Neutrophil (primary cell): Measurements from ENCODE around the gene AIFM3.

ENCODE experiments used
- H3K27ac ChIP-seq: fragments of 200-600 bp; sonication (generic); 2 replicates; pipeline ENCODE4 v1.5.1; 2016; ENCODE audit warnings: mild to moderate bottlenecking, moderate library complexity
- H3K27me3 ChIP-seq: fragments of 200-600 bp; sonication (generic); 2 replicates; pipeline ENCODE4 v1.6.0; 2016; ENCODE audit warnings: mild to moderate bottlenecking
- H3K36me3 ChIP-seq: fragments of 200-600 bp; sonication (generic); 2 replicates; pipeline ENCODE4 v1.5.1; 2017
- H3K4me1 ChIP-seq, 2 experiments: fragments of 200-600 bp in 1 of 2; sonication (generic) in 1 of 2; 1 replicate in 1 of 2; 2 replicates in 1 of 2; pipeline versions ENCODE4 v1.5.1 to v1.6.1; 2013 to 2016; ENCODE audit warnings: low read depth in 1 of 2, low read length in 1 of 2, mild to moderate bottlenecking in 1 of 2, moderate library complexity in 1 of 2; ENCODE audit not compliant: control insufficient read depth in 1 of 2, insufficient read depth in 1 of 2
- H3K4me3 ChIP-seq, 2 experiments: fragments of 200-600 bp in 1 of 2; sonication (generic) in 1 of 2; 1 replicate in 1 of 2; 2 replicates in 1 of 2; pipeline ENCODE4 v1.5.1; 2013 to 2016; ENCODE audit warnings: low read depth in 1 of 2, low read length in 1 of 2, mild to moderate bottlenecking in 1 of 2, moderate library complexity in 1 of 2
- H3K9me3 ChIP-seq: fragments of 200-600 bp; sonication (generic); 2 replicates; pipeline ENCODE4 v1.5.1; 2016
- TF ChIP-seq, protein P1 (sequence below): fragments of 200-600 bp; sonication (generic); IDR thresholded peaks from 2 replicates; pipeline ENCODE4 v1.5.1; 2016; ENCODE audit warnings: antibody characterized with exemption

Gene AIFM3

DNA sequence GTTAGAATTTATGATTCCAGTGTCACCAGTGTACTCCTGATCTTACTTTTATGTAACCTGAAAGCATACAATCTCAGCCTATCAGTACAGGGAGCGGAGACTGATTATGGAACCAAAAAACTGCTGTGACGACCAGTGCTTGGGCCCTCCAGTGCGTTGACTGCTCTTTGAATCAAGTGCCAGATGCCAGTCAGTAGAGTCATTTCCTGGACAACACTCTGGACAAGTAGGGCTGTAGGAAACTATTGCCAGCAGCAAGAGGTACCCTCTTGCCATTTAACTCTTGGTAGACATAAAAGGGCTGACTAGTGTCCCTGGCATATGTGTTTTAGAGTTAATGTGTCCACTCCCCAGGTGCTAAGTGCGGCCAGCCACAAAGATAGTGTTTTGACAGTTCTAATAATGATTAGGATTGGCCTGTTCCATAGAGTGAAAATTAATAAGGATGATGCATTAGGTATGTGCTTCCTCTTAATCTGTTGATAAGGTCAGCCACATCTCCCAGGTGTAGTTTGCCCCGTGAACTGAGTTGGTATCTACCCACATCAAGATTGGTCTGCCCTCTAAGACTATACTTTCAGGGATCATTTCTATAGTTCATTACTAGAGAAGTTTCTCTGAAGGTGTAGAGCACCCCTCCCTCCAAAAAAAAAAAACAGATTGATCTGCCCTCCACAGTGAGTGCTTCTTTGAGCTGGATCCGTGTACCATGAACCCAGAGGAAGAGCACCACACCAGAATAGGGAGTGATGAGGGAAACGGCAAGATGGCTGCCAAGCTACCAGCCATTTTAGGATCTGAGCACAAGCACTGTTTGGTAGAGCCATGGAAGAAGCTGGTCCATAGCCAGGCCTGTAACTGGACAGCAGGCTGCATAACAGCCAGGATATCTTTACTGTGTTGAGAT, 20.7 kb upstream of the AIFM3 start:
- Histone ChIP-seq H3K9me3 (no peaks in the 10 kb centered on the region), H3K36me3 (peaks cover 31% of the 10 kb centered on the region), H3K4me1 (no peaks in the 10 kb centered on the region), H3K27ac (peak overlapping the region; percentile 13), H3K27me3 (no peaks in the 10 kb centered on the region), H3K4me3 (no peak overlapping the region)
- TF ChIP-seq, protein P1, sequence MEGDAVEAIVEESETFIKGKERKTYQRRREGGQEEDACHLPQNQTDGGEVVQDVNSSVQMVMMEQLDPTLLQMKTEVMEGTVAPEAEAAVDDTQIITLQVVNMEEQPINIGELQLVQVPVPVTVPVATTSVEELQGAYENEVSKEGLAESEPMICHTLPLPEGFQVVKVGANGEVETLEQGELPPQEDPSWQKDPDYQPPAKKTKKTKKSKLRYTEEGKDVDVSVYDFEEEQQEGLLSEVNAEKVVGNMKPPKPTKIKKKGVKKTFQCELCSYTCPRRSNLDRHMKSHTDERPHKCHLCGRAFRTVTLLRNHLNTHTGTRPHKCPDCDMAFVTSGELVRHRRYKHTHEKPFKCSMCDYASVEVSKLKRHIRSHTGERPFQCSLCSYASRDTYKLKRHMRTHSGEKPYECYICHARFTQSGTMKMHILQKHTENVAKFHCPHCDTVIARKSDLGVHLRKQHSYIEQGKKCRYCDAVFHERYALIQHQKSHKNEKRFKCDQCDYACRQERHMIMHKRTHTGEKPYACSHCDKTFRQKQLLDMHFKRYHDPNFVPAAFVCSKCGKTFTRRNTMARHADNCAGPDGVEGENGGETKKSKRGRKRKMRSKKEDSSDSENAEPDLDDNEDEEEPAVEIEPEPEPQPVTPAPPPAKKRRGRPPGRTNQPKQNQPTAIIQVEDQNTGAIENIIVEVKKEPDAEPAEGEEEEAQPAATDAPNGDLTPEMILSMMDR, result no peak

DNA sequence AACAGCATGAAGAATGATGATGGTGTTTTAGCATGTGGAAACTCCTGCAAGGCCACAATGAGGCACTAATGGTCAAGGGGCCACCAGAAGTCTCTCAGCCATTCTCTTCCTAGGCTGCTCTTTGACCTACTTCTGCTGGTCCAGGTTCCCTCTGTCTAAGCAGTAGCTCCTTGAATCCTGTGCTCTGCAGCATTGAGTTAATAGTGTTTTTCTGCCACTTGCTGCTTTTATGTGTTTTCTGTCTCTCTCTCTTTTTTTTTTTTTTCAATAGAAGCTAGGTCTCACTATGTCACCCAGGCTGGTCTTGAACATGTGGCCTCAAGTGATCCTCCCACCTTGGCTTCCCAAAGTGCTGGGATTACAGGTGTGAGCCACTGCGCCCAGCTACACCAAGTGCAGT, 20.1 kb upstream of the AIFM3 start:
- TF ChIP-seq, protein P1, result no peak
- H3K27me3 ChIP-seq, result no peaks in the 10 kb centered on the region
- peak overlapping the region; percentile 13 for H3K27ac ChIP-seq
- no peaks in the 10 kb centered on the region for H3K9me3 ChIP-seq
- H3K36me3 ChIP-seq, result peaks cover 37% of the 10 kb centered on the region
- no peak overlapping the region for H3K4me3 ChIP-seq
- H3K4me1 ChIP-seq, result no peaks in the 10 kb centered on the region

DNA sequence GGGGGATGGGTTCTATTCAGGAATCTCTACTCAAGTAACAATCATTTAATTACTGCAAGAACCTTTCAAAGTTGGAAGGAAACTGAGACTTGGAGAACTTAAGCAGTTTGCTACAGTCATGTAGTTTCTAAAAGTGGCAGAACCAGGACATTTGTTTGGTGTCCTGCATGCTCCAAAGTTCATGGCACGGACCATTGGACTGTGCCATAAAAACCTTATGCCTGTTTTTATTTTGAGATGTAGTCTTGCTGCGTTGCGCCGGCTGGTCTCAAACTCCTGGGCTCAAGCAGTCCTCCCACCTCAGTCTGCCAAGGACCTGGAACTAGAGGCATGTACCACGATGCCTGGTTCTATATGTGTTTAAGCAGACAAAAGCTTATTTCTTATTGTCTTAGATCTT, 18.6 kb upstream of the AIFM3 start:
- peaks cover 52% of the 10 kb centered on the region for H3K36me3 ChIP-seq
- no peaks in the 10 kb centered on the region for H3K27me3 ChIP-seq
- H3K9me3 ChIP-seq, result no peaks in the 10 kb centered on the region
- no peak overlapping the region for H3K4me3 ChIP-seq
- no peak overlapping the region for H3K27ac ChIP-seq
- TF ChIP-seq, protein P1, result no peak
- no peaks in the 10 kb centered on the region for H3K4me1 ChIP-seq

DNA sequence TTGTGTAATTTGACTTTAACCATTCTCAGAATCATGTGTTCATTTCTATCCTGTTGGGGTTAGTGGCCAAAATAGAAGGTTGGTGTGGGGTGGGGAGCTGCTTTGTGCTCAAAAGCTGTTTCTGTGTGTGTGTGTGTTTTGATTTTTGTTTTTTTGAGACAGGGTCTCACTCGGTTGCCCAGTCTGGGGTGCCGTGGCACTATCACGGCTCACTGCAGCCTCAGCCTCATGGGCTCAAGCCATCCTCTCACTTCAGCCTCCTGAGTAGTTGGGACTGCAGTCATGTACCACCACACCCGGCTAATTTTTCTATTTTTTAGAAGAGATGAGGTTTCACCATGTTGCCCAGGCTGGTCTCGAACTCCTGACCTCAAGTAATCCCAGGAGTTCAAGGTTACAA, 18.1 kb upstream of the AIFM3 start:
- H3K4me1 ChIP-seq, result no peaks in the 10 kb centered on the region
- TF ChIP-seq, protein P1, result no peak
- no peak overlapping the region for H3K4me3 ChIP-seq
- peaks cover 57% of the 10 kb centered on the region for H3K36me3 ChIP-seq
- H3K9me3 ChIP-seq, result no peaks in the 10 kb centered on the region
- no peaks in the 10 kb centered on the region for H3K27me3 ChIP-seq
- H3K27ac ChIP-seq, result no peak overlapping the region

DNA sequence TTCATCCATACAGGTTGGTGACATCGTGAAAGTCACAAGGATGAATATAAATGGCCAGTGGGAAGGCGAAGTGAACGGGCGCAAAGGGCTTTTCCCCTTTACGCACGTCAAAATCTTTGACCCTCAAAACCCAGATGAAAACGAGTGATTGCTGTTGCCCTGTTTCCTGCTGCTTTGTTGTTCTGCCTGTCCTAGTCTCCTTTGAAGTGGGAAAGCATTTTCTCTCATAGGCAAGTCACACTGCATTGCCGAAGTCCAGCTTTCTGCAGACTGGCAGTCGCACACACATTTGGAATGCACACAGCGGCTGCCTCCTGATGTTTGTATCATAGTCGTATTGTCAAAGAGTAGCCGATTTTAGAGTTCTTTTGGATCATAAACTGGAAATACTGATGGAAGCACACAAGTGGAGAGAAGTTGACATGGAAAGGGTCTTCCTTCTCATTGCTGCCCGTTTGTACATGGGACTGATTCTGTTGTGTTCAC, 17.3 kb upstream of the AIFM3 start:
- no peak overlapping the region for H3K4me3 ChIP-seq
- no peak overlapping the region for H3K27ac ChIP-seq
- no peaks in the 10 kb centered on the region for H3K9me3 ChIP-seq
- H3K36me3 ChIP-seq, result peaks cover 58% of the 10 kb centered on the region
- TF ChIP-seq, protein P1, result no peak
- H3K4me1 ChIP-seq, result no peaks in the 10 kb centered on the region
- H3K27me3 ChIP-seq, result no peaks in the 10 kb centered on the region
